Measurements from ENCODE around the gene CYP2D6.
"Not testable (repeated sequence)": the region's sequence is repeated elsewhere in the genome, so short reads cannot be mapped to it uniquely, and the experiment has no call there.

Gene CYP2D6

GRCh38 chr22:42134100-42135020, 3.8 kb upstream of the CYP2D6 start:
- DNase-seq (ENCODE audit: insufficient read length, low spot score), result no peak
- FAIRE-seq, result peak; percentile 58
- TF ChIP-seq POU2F2 (IDR thresholded peaks at IDR 0.05; ENCODE audit: low read depth, low read length) (no peak), TAF1 (IDR thresholded peaks at IDR 0.05; ENCODE audit: low read depth, low read length) (no peak), PAX5 (IDR thresholded peaks at IDR 0.05; ENCODE audit: insufficient read depth, low read length, severe bottlenecking) (no peak), POLR2AphosphoS5 (IDR thresholded peaks at IDR 0.05; ENCODE audit: low read depth, low read length) (no peak), SPI1 (IDR thresholded peaks at IDR 0.05; ENCODE audit: low read depth, low read length) (no peak), POLR2A (IDR thresholded peaks at IDR 0.05; ENCODE audit: low read depth, low read length) (no peak)

GRCh38 chr22:42132457-42132856, 1.8 kb upstream of the CYP2D6 start:
- DNase-seq (ENCODE audit: insufficient read length, low spot score) (no peak), FAIRE-seq (no peak)
- TF ChIP-seq POU2F2 (IDR thresholded peaks at IDR 0.05; ENCODE audit: low read depth, low read length), result no peak
- no peak for TF ChIP-seq POLR2A (IDR thresholded peaks at IDR 0.05; ENCODE audit: low read depth, low read length)
- TF ChIP-seq POLR2AphosphoS5 (IDR thresholded peaks at IDR 0.05; ENCODE audit: low read depth, low read length), result no peak
- TF ChIP-seq SPI1 (IDR thresholded peaks at IDR 0.05; ENCODE audit: low read depth, low read length), result no peak
- no peak for TF ChIP-seq PAX5 (IDR thresholded peaks at IDR 0.05; ENCODE audit: insufficient read depth, low read length, severe bottlenecking)
- no peak for TF ChIP-seq TAF1 (IDR thresholded peaks at IDR 0.05; ENCODE audit: low read depth, low read length)

- FAIRE-seq (no peak), DNase-seq (ENCODE audit: insufficient read length, low spot score) (no peak)
- TF ChIP-seq PAX5 (IDR thresholded peaks at IDR 0.05; ENCODE audit: insufficient read depth, low read length, severe bottlenecking) (no peak), SPI1 (IDR thresholded peaks at IDR 0.05; ENCODE audit: low read depth, low read length) (no peak), POU2F2 (IDR thresholded peaks at IDR 0.05; ENCODE audit: low read depth, low read length) (no peak), POLR2AphosphoS5 (IDR thresholded peaks at IDR 0.05; ENCODE audit: low read depth, low read length) (no peak), TAF1 (IDR thresholded peaks at IDR 0.05; ENCODE audit: low read depth, low read length) (no peak), POLR2A (IDR thresholded peaks at IDR 0.05; ENCODE audit: low read depth, low read length) (no peak)
Observed at GRCh38 chr22:42131562-42131961, 952 bp upstream of the CYP2D6 start.

- DNase-seq (ENCODE audit: insufficient read length, low spot score), result not testable (repeated sequence)
- FAIRE-seq, result peak; percentile 28
Observed at GRCh38 chr22:42130182-42130581, 428 bp downstream of the CYP2D6 start.

- FAIRE-seq; DNase-seq (ENCODE audit: insufficient read length, low spot score): not testable (repeated sequence)
Observed at GRCh38 chr22:42128776-42129694, 1.6 kb downstream of the CYP2D6 start.

- not testable (repeated sequence) for FAIRE-seq; DNase-seq (ENCODE audit: insufficient read length, low spot score)
Observed at GRCh38 chr22:42128007-42128406, 2.6 kb downstream of the CYP2D6 start.

GRCh38 chr22:42127606-42128005, 3.0 kb downstream of the CYP2D6 start:
- FAIRE-seq, result no peak
- DNase-seq (ENCODE audit: insufficient read length, low spot score), result no peak
- TF ChIP-seq POU2F2 (IDR thresholded peaks at IDR 0.05; ENCODE audit: low read depth, low read length), result no peak
- no peak for TF ChIP-seq PAX5 (IDR thresholded peaks at IDR 0.05; ENCODE audit: insufficient read depth, low read length, severe bottlenecking)
- no peak for TF ChIP-seq TAF1 (IDR thresholded peaks at IDR 0.05; ENCODE audit: low read depth, low read length)
- TF ChIP-seq POLR2A (IDR thresholded peaks at IDR 0.05; ENCODE audit: low read depth, low read length), result no peak
- TF ChIP-seq SPI1 (IDR thresholded peaks at IDR 0.05; ENCODE audit: low read depth, low read length), result no peak
- no peak for TF ChIP-seq POLR2AphosphoS5 (IDR thresholded peaks at IDR 0.05; ENCODE audit: low read depth, low read length)

- DNase-seq (ENCODE audit: insufficient read length, low spot score), result not testable (repeated sequence)
Observed at GRCh38 chr22:42123529-42123928, 7.1 kb downstream of the CYP2D6 start.

GRCh38 chr22:42120231-42121021, 10.2 kb downstream of the CYP2D6 start:
- DNase-seq (ENCODE audit: insufficient read length, low spot score), result not testable (repeated sequence)
- peak; percentile 81 for FAIRE-seq
- TF ChIP-seq SPI1 (IDR thresholded peaks at IDR 0.05; ENCODE audit: low read depth, low read length), result 0 out of 2 replicates have a peak, but pooled peaks have one; percentile 3

More at GRCh38 chr22:42123529-42123928, 7.1 kb downstream of the CYP2D6 start:
- FAIRE-seq, result peak; percentile 99

- DNase-seq (ENCODE audit: insufficient read length, low spot score), result no peak
- FAIRE-seq, result no peak
- TF ChIP-seq POLR2AphosphoS5 (IDR thresholded peaks at IDR 0.05; ENCODE audit: low read depth, low read length) (no peak), SPI1 (IDR thresholded peaks at IDR 0.05; ENCODE audit: low read depth, low read length) (no peak)
Observed at GRCh38 chr22:42116848-42117424, 13.7 kb downstream of the CYP2D6 start.

GRCh38 chr22:42115420-42115830, 15.2 kb downstream of the CYP2D6 start:
- not testable (repeated sequence) for DNase-seq (ENCODE audit: insufficient read length, low spot score)
- FAIRE-seq, result peak; percentile 73

All from GM12891 (cell line).